Medulla oblongata (tissue), 1 donor: Measurements from ENCODE around the gene UNC45A.

Source experiments
- DNase-seq: peaks from one replicate; pipeline ENCODE4 v3.0.0-alpha.2; 2015; ENCODE audit errors: extremely low spot score

The UNC45A gene

GRCh38 chr15:90966262-90966661 is 31.2 kb downstream of the UNC45A start:
- DNase-seq, result no peak

GRCh38 chr15:90967206-90967605 is 32.1 kb downstream of the UNC45A start:
- DNase-seq, result no peak

GRCh38 chr15:90968434-90968833 is 33.3 kb downstream of the UNC45A start:
- no peak for DNase-seq

GRCh38 chr15:90970274-90970673 is 35.2 kb downstream of the UNC45A start:
- DNase-seq, result no peak

DNA sequence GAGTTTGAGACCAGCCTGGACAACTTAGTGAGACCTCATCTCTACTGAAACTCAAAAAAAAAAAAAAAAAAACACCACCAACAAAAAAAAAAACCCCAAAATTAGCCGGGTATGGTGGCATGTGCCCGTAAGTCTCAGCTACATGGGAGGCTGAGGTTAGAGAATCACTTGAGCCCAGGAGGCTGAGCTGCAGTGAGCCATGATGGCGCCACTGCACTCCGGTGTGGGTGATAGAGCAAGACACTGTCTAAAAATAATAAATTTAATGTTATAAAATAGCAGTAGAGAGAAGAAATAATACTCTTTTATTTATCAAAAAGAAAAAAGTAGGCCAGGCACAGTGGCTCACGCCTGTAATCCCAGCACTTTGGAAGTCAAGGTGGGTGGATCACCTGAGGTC is 37.0 kb downstream of the UNC45A start:
- no peak for DNase-seq

GRCh38 chr15:90974216-90974615 is 39.1 kb downstream of the UNC45A start:
- DNase-seq, result no peak

DNA sequence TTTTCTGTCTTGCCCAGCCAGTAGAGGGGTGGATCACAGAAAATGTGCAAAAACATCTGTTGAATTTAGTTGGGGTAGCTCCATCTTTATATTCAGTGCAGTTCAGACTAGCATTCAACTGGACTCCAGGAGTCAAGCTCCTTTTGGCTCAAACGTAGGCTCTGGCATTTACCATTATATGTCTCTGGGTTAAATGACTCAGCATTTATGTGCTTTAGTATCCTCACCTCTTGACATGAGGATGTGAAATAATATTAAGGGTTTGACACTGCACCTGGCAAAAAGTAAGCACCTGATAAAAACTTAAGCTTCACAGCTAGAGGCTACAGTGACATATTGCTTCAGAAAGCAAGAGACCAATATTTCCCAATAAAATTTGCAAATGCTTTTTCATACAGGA is 44.5 kb downstream of the UNC45A start:
- DNase-seq, result no peak

- no peak for DNase-seq
Observed at GRCh38 chr15:90981681-90982080, 46.6 kb downstream of the UNC45A start.

DNA sequence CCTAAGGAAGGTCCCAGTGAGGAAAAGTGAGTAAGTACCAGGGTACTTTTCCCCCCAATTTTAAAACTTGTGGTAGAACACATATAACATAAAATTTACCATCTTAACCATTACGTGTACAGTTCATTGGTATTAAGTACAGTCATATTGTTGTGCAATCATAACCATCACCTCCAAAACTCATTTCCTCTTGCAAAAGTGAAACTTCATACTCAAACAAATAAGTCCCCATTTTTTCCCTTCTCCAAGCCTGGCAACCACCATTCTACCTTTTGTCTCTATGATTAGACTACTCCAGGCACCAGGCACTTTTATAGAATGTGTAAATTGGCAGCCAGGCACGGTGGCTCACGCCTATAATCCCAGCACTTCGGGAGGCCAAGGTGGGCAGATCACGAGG is 47.0 kb downstream of the UNC45A start:
- no peak for DNase-seq

GRCh38 chr15:90986790-90987507 is 51.9 kb downstream of the UNC45A start:
- DNase-seq, result no peak

DNA sequence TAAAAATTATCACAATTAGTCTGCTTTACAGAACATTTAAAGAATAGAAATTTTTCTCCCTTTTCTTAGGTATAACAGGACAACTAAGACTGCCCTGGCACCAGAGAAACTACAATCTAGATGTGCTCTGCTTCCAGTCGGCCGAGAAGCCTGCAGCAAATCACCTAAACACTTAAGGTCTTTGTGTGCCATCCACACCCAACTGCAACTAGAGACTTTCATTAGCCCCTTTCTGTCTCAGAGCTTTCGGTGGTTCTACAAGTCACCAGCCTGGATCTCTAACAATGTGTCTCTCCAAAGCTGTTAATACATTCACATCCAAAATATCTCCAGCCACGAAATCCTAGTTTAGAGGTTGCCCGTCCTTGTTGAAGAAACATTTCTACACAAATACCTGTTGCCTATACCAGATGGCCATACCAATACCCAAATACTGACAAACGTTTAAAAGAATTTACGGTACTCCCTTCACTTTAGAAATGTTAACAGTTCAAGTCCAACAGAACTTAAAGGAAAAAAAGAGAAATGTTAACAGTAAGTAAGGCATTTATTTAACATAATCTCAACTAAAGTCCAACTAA is 52.6 kb downstream of the UNC45A start:
- DNase-seq, result no peak

- no peak for DNase-seq
Observed at GRCh38 chr15:90988296-90988695, 53.2 kb downstream of the UNC45A start.

GRCh38 chr15:90989040-90989768 is 54.1 kb downstream of the UNC45A start:
- DNase-seq, result no peak

GRCh38 chr15:90990446-90990845 is 55.4 kb downstream of the UNC45A start:
- no peak for DNase-seq

GRCh38 chr15:90991587-90992285 is 56.7 kb downstream of the UNC45A start:
- no peak for DNase-seq

- DNase-seq, result no peak
Observed at GRCh38 chr15:90994059-90994416, 59.0 kb downstream of the UNC45A start.

DNA sequence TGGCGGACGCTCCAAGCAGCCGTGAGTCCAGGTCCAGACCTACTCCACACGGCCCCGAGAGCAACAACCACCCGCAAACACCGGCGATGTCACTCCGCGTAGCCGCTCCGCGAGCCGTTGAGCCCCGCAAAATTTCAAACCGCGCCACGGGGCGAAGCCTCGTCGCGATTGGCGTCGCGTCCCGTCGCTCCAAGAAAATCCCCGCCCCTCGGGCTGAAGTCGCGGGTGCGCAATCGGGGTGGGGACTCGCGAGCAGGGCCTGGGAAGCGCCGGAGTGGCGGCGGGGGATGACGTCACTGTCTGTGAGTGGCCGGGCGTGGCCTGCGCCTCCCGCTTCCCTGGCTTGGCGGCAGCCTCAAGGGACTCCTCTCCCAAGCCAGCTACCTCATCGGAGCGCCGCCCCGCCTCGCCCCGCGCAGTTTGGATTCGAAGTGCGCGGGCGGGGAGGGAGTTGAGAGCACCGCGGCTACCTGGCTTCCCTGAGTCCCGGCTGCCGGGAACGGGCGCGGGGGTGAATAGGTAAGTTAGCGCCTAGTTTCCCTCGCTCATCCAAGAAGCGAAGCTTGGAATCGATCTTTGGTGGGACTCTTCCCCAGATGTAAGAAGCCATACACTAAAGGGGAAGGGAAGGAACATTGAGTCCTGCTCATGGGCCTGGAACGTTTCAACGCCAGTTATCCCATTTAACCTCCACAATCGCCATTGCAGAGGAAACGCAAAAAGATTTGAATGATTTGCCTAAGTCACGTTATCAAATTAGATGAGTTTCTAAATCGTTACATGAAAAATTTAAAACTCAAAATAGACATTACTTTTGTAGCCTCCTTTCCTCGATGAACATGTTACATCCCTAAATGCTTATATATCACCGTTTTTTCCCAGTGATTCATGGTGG is 59.6 kb downstream of the UNC45A start, which contains the start of gene PRC1:
TSS of gene PRC1 (minus strand) at position 119 of the 895 bp plus-strand sequence. CDS start at position 1, 118 bp downstream.
- DNase-seq, result peak; percentile 98

GRCh38 chr15:90998737-90999136 is 63.7 kb downstream of the UNC45A start:
- no peak for DNase-seq

- DNase-seq, result no peak
Observed at GRCh38 chr15:91001209-91001608, 66.1 kb downstream of the UNC45A start.
